ENCODE measurements around the gene ZNF287.

Gene ZNF287

GRCh38 chr17:16515933-16516332, 53.1 kb downstream of the ZNF287 start:
- no peak for DNase-seq

DNA sequence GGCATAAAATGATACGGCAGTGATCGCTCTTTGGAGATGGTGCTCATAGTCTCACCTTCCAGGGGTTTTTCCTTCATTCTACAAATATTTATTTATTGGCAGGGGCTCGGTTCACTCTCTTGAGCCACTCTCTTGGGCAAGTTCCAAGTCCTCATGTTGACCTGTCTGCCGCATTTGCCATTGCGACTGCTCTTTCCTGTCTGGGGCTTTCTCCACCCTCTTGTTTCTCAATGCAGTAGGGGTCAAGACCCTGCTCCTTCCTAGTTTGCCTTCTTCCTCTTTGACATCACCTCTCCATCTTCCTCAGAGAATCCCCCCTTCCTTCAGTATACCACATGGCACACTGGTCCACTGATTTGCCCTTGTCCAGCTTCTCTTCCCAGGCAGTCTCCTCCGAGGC, 55.1 kb downstream of the ZNF287 start:
- no peak for DNase-seq

DNA sequence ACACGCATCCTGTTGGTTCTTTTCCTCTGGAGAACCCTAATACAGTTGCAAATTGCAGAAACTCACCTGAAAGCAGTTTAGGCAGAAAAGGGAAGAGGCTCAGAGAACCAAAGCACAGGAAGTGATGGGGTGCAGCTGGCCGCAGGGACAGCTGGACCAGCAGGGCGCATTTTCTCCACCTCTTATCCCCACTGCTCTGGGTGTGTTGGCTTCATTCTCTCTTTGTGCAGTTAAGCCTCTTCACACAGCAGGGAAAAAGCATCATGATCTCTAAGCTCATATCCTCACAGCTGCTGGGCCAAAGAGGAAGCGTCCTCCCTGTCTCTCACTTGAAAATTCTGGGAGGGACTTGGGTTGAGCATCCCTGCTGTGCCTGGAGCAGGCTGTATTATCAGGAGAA, 57.0 kb downstream of the ZNF287 start:
- no peak for DNase-seq

DNA sequence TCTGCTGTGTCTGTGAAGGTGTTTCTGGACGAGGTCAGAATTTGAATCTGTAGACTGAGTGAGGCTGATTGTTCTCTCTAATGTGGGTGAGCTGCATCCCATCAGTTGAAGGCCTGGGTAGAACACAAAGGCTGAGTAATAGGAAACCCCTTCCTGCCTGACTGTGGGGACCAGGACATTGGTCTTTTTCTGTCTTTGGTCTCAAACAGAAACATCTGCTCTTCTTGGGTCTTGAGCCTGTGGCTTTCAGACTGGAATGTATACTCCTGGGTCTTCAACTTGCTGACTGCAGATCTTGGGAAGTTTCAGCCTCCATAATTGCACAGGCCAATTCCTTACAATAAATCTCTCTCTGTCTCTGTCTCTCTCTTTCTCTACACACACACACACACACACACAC, 57.4 kb downstream of the ZNF287 start:
- no peak for DNase-seq

GRCh38 chr17:16507918-16508533, 61.0 kb downstream of the ZNF287 start:
- no peak for DNase-seq

DNA sequence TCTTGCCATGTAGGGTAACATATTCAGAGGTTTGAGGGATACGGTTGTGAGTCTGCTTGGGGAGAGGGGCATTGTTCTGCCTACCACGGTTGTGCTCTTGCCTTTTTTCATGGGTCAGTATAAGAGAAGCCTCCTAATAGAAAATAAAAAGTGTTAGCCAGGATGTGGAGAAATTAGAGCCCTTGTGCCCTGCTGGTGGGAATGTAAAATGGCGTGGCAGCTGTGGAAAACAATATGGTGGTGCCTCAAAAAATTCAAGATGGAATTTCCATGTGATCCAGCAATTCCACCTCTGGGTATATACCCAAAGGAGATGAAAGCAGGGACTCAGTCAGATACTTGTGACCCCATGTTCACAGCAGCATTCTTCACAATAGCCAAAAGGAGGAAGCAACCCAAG, 62.8 kb downstream of the ZNF287 start:
- DNase-seq = no peak

DNA sequence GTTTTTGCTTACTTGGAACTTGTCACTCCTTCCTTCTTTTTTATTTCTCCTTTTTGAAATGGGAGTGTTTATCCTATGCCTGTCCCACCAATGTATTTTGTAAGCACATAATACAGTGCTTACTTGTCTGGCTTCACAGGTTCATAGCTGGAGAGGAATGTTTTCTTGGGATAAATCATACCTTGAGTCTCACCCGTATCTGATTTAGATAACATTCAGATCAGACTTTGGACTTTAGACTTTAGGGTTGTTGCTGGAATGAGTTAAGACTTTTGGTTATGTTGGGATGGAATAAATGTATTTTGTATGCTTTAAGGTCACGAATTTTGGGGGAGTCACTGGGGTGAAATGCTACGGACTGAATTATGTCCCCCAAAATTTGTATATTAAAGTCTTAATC, 64.0 kb downstream of the ZNF287 start:
- no peak for DNase-seq

All from CD4-positive, alpha-beta T cell treated with Interferon gamma for 1 hour (primary cell).